GM21825 (cell line): ENCODE results near the gene SNRPD3.
"Not testable (repeated sequence)": the region's sequence is repeated elsewhere in the genome, so short reads cannot be mapped to it uniquely, and the experiment has no call there.

ENCODE experiments used
- ATAC-seq: cut with Tn5 transposase; IDR thresholded peaks from one replicate; pipeline ENCODE4 v1.9.1; 2021; ENCODE audit warnings: mild to moderate bottlenecking, moderate library complexity; ENCODE audit not compliant: unreplicated experiment

The SNRPD3 gene

GRCh38 chr22:24530968-24531367 lies 24.8 kb upstream of the SNRPD3 start:
- ATAC-seq: not testable (repeated sequence)

DNA sequence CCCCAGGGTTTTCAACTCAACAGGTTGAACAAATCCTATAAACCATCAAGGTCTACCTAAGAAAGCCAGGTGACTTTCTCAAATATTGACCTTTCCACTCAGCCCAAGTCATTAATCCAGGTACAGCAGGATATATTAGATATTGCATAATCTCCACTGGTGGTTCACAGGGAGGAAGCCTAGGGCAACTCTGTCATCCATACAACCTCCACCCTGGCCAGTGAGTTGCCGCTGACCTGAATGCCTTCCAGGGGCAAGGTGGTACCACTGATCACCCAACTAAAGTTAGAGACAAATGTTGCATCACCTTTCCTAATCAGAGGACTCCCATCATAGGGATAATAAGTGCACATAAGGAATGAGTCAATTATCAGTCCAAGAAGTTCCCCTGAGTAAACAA lies 23.7 kb upstream of the SNRPD3 start:
- no peak for ATAC-seq

- no peak for ATAC-seq
Observed at GRCh38 chr22:24535348-24535747, 20.5 kb upstream of the SNRPD3 start.

DNA sequence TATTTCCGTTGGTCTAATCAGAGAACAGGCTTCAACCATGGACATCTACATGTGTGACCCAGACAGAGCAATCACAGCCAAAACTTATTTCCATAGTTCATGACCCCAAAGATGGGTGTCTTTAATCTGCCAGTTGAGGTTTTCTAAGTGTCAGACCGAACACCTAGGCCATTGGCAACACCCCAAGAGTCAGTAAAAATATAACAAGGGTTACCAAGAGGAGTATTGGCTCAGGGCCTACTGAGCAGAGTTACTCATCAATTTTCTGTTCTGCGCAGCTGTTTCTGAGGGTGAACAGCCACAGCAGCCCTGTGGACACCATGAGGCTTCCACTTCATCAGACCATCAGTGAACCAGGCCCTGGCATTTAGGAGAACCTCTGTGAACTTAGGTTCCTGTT lies 19.7 kb upstream of the SNRPD3 start:
- ATAC-seq: no peak

- no peak for ATAC-seq
Observed at GRCh38 chr22:24540470-24540869, 15.3 kb upstream of the SNRPD3 start.

DNA sequence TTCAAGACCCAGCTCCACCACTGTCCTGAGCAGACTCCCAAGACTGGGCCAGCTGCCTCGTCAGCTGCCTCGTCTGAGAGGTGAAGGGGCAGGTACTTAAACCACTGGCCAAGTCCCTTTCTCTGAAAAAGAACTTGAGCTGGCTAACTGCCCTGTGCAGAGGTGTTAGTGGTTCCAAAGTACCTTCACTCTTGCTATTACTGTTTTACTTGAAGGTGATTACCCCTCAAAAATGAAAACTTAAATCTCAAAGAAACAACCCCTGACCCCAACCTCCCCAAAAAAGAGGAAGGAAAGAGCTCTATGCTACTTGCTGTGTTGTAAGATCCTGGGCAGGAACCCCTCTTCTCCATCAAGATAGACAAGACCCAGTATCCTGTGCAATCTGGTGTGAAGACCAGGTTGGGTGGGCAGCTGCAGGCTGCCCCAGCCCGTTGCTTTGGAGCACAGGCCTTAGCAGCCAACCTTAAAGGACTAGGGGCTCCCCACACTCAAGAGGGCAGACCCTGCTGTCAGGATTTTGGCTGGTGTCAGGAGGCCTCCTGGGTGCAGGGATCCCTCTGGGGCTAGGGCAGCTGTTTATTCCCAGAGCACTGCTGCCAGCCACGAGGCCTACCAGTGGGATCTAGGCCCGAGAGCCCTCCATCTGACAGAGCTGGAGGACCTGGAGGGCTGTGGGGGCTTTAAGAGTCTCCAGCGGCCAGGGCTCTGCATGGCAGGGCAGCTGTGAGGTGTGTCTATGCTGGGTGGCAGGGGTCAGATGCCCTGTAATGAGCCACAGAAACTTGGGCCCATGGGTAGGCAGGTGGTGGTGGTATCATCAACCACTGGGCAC lies 13.9 kb upstream of the SNRPD3 start:
- ATAC-seq: no peak

GRCh38 chr22:24542641-24543040 lies 13.2 kb upstream of the SNRPD3 start:
- ATAC-seq: no peak

GRCh38 chr22:24543185-24543601 lies 12.6 kb upstream of the SNRPD3 start:
- ATAC-seq: no peak

DNA sequence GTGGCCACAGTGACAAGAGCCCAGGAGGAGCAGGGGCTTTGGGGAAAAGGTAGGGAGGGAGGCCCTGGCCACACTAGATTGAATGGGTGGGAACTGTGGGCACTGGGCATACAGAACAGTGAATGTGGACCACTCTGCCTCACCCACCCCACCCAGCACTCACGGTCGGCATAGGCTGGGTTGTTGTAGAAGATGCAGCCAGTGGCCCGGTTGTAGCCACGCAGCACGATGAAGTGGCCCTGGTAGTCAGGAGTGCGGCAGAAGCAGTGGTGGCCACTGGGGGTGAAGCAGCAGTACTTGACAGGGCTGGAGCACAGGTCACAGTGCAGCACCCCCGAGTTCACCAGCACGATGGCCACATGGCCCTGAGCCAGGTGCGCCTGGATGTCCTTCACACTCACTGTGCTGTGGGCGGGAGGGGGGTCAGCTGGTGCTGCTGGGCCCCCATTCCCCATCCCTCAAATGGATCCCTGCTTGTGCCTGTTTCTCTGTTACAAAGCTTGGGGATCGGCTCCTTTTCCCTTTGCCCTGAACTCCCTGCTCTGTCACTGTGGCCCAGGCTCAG lies 12.0 kb upstream of the SNRPD3 start:
- no peak for ATAC-seq

- ATAC-seq: no peak
Observed at GRCh38 chr22:24548812-24549211, 7.0 kb upstream of the SNRPD3 start.

- no peak for ATAC-seq
Observed at GRCh38 chr22:24550028-24550901, 5.5 kb upstream of the SNRPD3 start.

- no peak for ATAC-seq
Observed at GRCh38 chr22:24550902-24551435, 4.8 kb upstream of the SNRPD3 start.

DNA sequence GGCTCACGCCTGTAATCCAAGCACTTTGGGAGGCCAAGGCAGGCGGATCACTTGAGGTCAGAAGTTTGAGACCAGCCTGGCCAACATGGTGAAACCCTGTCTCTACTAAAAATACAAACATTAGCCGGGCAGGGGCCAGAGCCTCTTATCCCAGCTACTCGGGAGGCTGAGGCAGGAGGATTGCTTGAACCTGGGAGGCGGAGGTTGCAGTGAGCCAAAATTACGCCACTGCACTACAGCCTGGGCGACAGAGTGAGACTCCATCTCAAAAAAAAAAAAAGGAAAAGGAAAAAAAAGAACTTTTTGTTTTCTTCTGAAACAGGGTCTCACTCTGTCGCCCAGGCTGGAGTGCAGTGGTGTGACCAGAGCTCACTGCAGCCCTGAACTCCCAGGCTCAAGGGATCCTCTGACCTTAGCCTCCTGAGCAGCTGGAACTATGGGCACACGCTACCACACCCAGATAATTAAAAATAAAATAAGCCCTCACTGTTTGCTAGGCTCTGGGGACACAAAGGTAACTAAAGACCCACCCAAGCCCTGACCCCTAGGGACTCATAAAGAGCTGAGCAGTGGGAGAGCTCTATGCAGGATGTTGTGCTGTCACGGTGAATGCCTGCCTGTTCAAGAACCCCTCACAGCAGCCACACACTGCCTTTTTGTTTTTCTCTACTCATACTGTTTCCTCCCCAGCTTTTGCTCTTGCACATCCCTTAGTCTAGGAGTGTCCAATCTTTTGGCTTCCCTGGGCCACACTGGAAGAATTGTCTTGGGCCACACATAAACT lies 3.1 kb upstream of the SNRPD3 start:
- ATAC-seq: not testable (repeated sequence)

- no peak for ATAC-seq
Observed at GRCh38 chr22:24553597-24554312, 2.0 kb upstream of the SNRPD3 start.

GRCh38 chr22:24554313-24555164 lies 1.3 kb upstream of the SNRPD3 start, which contains the start of gene GUCD1:
Gene GUCD1, minus strand, starts transcription at chr22:24555138. Its CDS starts 147 bp downstream, at chr22:24554991.
- ATAC-seq: peak; percentile 10

GRCh38 chr22:24559471-24559870 lies 3.7 kb downstream of the SNRPD3 start:
- ATAC-seq: no peak

DNA sequence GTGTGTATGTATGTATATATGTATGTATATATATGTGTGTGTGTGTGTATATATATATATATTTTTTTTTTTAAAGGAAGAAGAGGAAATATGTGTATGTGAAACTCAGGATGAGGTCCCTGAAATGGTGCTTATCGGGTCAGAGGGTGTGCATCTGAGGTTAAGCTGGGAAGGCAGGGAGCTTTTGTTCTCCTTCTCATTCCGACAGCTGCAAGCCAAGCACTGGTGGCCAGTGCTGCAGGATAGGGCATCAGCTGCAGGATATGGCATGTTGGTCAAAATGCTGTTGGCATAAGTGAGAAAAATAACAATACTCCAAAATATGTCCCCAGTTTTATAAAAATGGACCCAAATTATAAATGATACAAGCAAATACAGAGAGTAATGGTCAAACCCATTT lies 7.4 kb downstream of the SNRPD3 start:
- ATAC-seq: no peak

- ATAC-seq: no peak
Observed at GRCh38 chr22:24564376-24565058, 8.7 kb downstream of the SNRPD3 start.
